ENCODE measurements around the gene TBX21.

The TBX21 gene

DNA sequence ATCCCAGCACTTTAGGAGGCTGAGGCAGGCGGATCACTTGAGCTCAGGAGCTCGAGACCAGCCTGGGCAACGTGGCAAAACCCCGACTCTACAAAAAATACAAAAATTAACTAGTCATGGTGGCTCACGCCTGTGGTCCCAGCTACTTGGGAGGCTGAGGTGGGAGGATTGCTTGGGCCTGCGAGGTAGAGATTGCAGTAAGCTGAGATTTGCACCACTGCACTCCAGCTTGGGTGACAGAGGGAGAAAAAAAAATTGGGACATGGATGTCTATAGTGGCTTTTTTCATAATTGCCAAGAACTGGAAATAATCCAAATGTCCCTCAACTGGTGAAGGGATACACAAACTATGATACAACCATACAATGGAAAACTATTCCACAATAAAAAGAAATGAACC is 59.9 kb downstream of the TBX21 start:
- Histone ChIP-seq H3K27ac (ENCODE audit: low read length) (no peak overlapping the region), H3K27me3 (replicated peaks; ENCODE audit: insufficient read depth, low read length) (peaks cover 70% of the 10 kb centered on the region)

More for the DNA sequence above, 59.9 kb downstream of the TBX21 start:
- TF ChIP-seq EZH2 (optimal IDR thresholded peaks at IDR 0.05; ENCODE audit: low read depth, low read length) (no peak), EZH2phosphoT487 (IDR thresholded peaks at IDR 0.05; ENCODE audit: low read length) (no peak), CTCF (IDR thresholded peaks at IDR 0.05; ENCODE audit: low read length) (no peak)
- no peak for DNase-seq
- Histone ChIP-seq H3K4me2 (ENCODE audit: low read depth, low read length) (no peak overlapping the region), H4K20me1 (ENCODE audit: insufficient read depth, low read length) (no peaks in the 10 kb centered on the region), H3K79me2 (ENCODE audit: low read length) (no peaks in the 10 kb centered on the region), H3F3A (ENCODE audit: insufficient read depth, low read length) (no peaks in the 10 kb centered on the region), H3K4me1 (ENCODE audit: low read length) (no peaks in the 10 kb centered on the region), H3K4me3 (ENCODE audit: low read length) (no peak overlapping the region), H3K9me2 (replicated peaks; ENCODE audit: insufficient read depth, low read length) (no peaks in the 10 kb centered on the region), H3K9ac (ENCODE audit: low read length) (no peak overlapping the region), H3K36me3 (replicated peaks; ENCODE audit: insufficient read depth, low read length) (no peaks in the 10 kb centered on the region), H2AFZ (ENCODE audit: low read length) (no peak overlapping the region), H3K9me3 (replicated peaks; ENCODE audit: insufficient read depth, low read length) (no peaks in the 10 kb centered on the region)
